ENCODE results near the gene ZNF697.
"Not testable (repeated sequence)": the region's sequence is repeated elsewhere in the genome, so short reads cannot be mapped to it uniquely, and the experiment has no call there.

ZNF697 gene

GRCh38 chr1:119631086-119631432 is 17.0 kb downstream of the ZNF697 start:
- no peak for DNase-seq

DNA sequence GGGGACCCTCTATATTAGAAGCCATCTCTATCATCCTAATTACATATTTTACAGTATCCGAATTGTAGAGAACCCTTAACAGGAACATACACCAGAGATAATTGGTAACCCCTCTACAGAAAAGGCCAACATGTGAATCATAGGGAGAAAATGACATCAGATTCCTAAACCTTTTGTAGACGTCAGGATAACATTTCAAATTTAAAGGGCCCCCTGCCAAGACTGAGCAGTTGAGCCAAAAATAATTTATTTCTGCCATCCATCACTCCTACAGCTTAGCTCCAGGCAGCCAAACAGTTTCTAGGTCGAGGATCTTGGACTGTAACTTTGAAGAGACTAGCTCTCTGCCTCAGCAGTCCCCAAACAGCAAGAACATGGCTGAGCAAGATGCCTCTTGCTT is 21.2 kb downstream of the ZNF697 start:
- peak; percentile 82 for DNase-seq

GRCh38 chr1:119626011-119626545 is 22.0 kb downstream of the ZNF697 start:
- DNase-seq, result no peak

DNA sequence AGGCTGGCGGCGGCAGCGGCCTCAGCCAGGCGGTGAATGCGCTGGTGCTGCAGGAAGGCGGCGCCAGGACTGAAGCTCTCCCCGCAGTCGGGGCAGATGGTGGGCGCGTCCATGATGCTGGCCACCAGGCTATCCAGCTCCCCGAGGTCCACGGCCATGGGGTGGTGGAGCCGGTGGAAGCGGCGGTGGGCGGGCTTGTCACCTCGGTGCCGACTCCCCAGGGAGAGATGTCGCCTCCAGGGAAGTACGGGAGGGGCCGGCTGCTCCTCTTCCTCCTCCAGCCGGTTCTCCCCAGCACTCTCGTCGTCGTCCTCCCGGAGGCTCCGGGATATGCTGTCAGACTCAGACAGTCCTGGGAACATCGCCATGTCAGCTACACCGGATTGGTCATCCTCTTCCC is 24.4 kb downstream of the ZNF697 start:
- no peak for DNase-seq

GRCh38 chr1:119623193-119623515 is 24.9 kb downstream of the ZNF697 start:
- no peak for DNase-seq

DNA sequence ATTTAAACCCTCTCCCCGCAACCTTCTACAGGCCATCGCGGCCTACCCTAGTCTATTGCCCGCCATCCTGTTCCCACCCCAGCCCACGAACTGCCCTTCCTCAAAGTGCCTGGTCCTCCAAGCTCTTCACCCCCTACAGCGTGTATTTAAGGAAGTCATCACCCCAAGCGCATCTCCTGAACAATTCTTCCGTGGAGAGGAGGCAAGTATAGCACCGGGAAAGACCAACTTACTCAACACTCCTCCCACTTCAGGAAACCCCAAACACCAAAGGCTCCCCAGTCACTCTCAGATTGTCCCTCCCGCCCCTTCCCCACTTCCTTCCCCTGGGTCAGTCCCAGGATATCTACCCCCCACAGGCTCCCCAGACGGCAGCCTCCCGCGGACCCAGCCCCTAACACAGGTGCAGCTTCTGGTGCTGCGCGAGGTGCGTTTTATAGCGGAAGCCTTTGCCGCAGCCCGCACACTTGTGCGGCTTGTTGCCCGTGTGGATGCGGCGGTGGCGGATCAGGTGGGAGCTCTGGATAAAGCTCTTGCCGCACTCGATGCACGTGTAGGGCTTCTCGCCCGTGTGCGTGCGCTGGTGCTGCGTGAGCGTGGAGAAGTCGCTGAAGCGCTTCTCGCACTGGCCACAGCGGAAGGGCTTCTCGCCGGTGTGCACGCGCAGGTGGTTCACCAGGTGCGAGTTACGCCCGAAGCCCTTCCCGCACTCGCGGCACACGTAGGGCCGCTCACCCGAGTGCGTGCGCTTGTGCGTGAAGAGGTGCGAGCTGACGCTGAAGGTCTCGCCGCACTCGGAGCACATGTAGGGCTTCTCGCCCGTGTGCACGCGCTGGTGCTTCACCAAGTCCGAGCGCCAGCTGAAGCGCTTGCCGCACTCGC is 25.5 kb downstream of the ZNF697 start:
- no peak for DNase-seq

DNA sequence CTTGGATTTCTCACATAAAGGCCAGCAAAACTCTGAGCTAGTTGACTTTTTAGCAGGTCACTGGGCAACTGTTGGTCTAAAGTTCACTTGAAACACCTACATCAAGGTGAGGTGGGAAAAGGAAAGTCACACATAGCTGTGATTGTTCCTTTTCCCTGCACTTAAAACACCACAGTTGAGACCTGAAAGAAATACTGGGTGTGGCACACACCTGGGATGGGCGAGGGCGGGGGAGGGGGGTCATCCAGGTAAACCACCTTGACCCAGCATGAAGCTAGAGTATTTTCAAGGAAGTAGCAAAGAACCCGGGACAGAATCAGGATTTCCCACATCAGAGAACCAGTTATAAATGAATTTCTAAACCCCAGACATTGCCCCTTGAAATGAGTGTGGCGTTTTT is 26.4 kb downstream of the ZNF697 start:
- DNase-seq, result no peak

GRCh38 chr1:119617751-119618691 is 30.0 kb downstream of the ZNF697 start:
- peak; percentile 17 for DNase-seq

DNA sequence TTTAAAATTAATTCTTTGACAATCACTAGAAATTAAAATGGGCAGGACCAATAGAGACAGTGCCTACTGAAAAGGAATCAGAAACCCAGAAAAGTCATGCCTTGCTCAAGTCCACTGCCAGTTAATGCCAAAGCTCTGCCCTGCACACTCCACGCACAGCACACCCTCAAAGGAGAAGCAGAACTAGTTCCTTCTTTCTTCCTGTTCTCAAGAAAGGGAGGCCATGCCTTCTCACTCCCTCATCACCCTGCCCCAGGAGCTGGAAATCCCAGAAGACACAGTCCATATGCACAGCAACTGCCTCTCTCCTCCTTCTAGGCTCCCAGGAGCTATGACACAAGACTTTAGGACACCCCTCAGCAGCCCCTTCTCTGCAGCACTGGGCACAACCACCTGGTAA is 31.3 kb downstream of the ZNF697 start:
- DNase-seq, result not testable (repeated sequence)

- DNase-seq, result not testable (repeated sequence)
These were observed 33.0 kb downstream of the ZNF697 start for GRCh38 chr1:119615100-119615499.

DNA sequence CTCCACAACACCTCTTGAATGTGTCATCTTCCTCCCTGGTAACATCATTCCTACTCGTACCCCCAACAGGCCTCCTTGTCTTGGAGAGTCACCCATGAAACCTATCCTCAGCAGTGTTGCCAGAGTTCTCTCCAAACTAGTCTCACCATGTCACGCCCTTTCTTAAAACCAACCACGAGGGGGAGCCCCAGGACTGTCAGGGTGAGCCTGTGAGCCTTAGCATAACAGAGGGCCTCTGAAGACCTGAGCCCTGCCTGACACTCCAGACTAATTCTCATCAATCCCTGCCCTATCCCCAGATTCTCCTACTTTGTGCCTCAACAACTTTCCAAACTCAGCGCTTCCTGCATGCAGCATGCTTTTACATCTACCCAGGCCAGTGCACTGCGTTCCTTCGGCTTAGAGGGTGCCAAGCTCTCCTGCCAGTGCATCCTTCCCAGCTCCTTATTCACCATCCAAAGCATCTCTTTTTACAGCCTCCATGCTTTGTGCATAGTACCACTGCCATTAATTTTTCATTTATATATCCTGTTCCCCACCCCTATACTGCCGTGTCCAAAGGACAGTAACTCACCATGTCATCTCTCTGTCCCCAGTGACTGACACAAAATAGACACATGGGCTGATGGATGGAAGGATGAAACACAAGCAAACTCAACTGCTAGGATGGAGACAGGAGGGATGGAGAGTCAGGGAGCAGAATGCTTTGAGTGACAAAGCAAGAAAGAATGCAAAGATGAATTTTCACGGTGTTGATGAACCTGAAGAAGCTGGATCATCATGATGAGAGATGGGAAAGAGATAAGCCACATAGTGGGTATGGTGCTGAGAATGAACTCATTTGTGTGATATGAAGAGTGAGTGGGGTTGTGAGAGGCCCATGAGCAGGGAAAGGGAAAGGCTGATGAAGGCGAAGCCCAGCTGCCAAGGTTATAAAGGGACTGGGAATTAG is 34.0 kb downstream of the ZNF697 start:
- peak; percentile 84 for DNase-seq

DNA sequence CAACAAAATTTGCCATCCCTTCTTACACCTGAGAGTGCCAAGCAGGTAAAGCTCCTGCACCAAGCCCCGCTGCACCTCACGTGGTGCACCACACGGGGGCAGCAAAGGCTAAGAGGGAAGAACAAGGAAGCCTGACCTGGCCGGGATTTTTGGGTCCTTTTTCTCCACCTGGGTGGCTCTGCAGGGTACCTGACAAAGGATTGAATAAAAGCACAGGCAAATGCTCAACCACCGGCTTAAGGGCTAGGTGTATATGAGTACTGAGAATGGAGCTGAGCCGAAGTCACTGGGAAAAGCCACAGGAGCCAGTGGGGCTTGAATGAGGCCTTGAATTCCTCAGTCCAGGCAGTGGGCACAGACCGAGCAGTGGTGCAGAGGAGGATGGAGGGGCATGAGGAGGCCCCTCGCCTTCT is 36.4 kb downstream of the ZNF697 start:
- DNase-seq, result peak; percentile 16

DNA sequence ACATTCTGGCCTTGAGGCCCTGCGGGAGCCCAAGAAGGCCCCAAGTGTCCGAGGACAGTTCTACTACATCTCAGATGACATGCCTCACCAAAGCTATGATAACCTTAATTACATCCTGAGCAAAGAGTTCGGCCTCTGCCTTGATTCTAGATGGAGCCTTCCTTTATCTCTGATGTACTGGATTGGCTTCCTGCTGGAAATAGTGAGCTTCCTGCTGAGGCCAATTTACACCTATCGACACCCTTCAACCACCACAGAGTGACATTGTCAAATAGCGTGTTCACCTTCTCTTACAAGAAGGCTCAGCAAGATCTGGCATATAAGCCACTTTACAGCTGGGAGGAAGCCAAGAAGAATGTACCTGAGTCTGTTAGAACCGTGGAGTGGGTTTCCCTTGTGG is 39.2 kb downstream of the ZNF697 start:
- DNase-seq, result not testable (repeated sequence)

DNA sequence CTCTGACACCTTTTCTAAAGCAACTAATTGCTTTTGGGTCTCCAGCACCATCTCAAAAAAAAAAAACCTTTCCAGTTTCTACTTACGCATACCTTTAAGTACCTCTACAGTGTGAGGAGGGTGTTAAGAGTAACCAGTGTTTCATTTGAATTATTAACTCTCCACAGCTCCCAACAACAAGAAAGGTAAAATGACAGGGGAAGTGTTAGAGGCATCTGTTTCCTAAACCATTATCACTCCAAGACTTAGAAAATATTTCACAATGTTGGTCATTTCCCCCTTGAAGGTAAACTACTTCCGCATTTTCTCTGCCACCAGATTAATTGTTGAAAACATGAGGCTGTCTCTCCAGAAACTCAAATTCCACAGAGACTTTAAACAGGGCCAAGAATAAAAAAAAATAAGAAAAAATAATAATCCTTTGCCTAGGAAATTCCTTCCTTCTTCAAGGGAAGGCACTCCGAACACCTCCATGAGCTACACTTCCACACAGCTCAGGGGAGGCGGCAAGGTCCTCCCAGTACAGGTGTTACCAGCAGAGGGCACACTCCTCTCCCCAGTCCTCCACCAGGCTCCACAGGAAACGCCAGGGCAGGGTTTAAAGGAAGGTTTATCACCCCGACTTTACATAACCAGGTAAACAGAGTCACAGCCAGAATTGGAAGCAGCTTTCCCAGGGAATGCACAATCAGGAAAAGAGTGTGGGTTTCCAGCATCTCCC is 40.8 kb downstream of the ZNF697 start:
- DNase-seq, result not testable (repeated sequence)

DNA sequence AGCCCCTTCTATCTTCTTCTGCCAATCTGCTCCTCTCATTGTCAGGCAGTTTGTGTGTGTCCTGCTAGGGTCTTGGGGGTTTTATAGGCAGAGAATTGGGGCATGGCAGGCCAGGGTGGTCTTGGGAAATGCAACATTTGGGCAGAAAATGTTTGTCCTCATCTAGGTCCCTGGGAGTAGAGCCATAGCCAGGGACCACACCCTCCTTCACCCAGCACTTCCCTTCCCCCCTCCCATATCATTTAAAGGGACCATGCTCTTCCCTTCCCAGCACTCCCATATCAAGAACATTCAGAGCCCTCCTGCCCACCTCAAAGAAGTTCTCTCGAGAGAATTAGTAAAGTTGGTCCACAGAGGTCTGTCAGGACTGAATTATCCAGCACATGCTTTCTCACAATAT is 41.7 kb downstream of the ZNF697 start:
- no peak for DNase-seq

DNA sequence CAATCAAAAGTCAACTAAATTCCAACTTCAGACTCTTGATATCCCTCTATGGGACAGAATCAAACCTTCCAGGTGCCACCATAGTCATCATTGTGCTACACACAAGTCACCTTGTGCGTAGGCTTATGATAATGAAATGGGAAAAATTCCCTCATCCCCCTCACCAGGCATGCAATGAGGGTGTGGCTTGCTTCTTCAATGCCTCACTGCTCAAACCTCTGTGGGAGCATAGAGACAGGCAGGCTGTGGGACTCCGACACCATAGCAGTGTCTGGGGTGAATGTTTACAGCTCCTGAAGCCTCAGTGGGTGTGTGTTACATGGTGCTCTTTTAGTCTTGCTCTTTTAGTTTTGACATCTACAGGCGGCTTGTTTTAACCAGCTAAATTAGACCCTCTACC is 42.4 kb downstream of the ZNF697 start:
- DNase-seq, result no peak

DNA sequence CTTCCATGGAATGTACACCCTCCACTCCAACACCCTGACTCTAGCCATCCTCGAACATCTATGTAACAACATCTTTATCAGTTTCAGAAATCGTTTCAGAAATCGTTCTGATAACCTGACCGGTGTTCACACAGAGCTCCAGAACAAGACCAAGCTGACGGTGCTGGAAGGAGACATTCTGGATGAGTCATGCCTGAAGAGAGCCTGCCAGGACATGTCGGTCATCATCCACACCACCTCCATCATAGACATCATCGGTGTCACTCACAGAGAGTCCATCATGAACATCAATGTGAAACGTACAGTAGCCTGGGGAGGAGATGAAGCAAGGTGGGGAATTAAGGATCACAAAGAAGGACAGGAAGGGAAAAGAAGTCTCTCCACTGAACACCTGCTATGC is 43.0 kb downstream of the ZNF697 start:
- DNase-seq, result not testable (repeated sequence)

DNA sequence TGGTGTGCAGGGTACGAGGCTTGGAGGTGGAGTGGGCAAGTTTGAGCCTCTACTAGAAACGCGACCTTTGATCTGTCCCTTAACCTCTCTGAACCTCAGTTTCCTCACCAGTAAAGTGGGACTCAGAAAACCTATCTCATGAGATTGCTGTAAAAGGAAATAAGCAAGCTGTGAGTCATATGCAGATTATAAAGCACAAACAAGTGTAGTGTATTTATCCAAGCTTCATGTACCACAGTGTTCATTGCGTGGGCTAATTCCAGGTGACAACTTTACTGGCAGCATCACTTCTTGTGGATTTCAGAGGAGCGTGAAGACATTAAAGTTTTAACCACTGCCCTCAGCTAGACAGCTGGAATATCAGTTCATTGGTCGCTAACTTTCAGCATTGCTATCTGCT is 44.4 kb downstream of the ZNF697 start:
- DNase-seq, result no peak

DNA sequence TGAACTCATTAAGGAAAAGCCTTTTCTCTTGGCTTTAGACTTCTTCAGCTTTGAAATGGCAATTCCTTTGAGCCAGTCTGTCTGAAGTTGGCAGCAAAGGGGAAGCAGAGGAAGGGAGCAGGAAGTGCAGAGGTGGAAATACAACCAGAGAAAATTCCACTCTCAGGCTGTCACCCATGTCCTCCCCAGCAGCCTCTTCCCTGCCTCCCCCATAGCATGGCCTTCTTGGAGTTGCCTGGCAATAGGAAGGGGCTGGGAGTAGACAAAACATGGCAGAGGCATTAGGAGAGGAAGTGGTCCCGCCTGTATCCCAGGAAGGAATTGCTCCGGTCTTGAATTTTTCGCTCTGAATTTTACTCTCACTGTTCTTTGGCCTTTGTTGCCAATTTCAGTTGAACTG is 44.8 kb downstream of the ZNF697 start:
- DNase-seq, result not testable (repeated sequence)

DNA sequence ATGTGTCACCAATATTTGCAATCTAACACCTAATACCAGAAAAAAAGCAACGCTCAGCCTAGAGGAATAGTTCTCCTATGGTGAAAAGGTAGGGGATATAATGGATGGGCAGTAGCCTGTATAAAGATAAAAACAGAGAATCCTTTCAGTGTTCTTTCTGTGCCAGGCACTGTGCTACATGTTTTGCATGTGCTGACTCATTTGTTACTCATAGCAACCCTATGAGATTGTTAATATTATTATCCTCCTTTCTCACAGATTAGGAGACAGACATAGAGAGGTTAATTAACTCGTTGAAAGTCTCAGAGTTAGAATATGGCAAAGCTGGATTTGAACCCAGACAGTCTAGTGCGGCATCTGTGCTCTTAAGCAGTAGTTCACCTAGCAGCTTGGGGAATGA is 45.3 kb downstream of the ZNF697 start:
- DNase-seq, result not testable (repeated sequence)

GRCh38 chr1:119602169-119602568 is 45.9 kb downstream of the ZNF697 start:
- DNase-seq, result no peak

DNA sequence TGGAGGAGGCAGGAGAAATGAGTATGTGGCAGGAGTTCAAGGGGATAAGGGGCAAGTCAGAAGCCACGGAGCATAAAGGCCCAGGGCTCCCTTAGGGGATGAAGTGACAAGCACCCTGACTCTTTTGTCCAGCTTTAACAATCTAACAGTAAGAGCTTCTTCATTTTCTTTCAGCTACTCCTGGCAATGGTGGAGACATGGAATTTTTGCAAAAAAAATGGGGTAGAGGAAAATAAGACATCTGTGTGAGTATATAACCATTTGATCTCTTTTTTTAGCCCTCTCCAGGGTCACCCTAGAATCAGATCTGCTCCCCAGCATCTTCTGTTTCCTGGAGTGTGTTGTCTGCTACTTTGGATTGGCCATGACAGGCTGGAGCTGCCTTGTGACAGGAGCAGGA is 47.1 kb downstream of the ZNF697 start:
- DNase-seq, result no peak

Data from fibroblast of skin of abdomen (primary cell).